Astrocyte (in vitro differentiated cells and primary cell): ENCODE results near the gene PWP1.

Source experiments
- CTCF ChIP-seq: IDR thresholded peaks from 2 replicates; pipeline ENCODE4 v1.5.1; 2011; ENCODE audit warnings: low read depth, mild to moderate bottlenecking, inconsistent platforms, low read length, moderate library complexity; ENCODE audit not compliant: insufficient read depth
- EZH2 ChIP-seq: IDR thresholded peaks from 2 replicates; pipeline ENCODE4 v1.6.1; 2012; ENCODE audit warnings: mild to moderate bottlenecking, low read length, inconsistent platforms; ENCODE audit not compliant: insufficient read depth

- no peak for TF ChIP-seq CTCF
- no peak for TF ChIP-seq EZH2
Observed at GRCh38 chr12:107642240-107642639, 43.4 kb upstream of the PWP1 start.
